ENCODE results near the gene CCSER1.

CCSER1 gene

DNA sequence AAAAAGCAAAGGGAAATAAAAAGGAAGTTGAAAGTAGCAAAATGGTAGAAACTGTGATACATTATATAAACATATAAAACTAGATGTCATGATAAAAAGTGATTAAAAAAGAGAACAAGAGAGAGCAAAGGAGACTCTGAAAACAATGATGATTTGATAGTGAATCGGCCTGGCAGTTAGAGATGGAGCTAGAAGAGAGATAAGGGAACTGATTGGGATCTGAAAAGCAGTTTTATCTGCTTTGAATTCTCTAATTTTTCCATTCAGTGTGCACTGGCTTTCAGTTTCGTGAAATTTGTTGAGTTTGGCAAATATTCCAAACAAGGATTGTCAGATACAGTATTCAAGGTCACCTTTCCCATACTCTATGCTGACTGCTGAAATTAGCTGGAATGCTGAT is 21.9 kb upstream of the CCSER1 start:
- no peak overlapping the region for H3K9ac ChIP-seq (ENCODE audit: low read depth, low read length)
- H3K27me3 ChIP-seq (ENCODE audit: control insufficient read depth, insufficient read depth, low read length), result no peaks in the 10 kb centered on the region
- H3K4me3 ChIP-seq (ENCODE audit: low read depth, low read length), result no peak overlapping the region
- no peaks in the 10 kb centered on the region for H3K36me3 ChIP-seq (ENCODE audit: control insufficient read depth, insufficient read depth, low read length)
- H3K4me1 ChIP-seq (ENCODE audit: control insufficient read depth, insufficient read depth, low read length), result peaks cover 12% of the 10 kb centered on the region; the same call in 1 of the 2 replicates
- no peak overlapping the region for H3K27ac ChIP-seq (ENCODE audit: low read depth, low read length)
- H3K9me3 ChIP-seq (ENCODE audit: control insufficient read depth, insufficient read depth, low read length), result no peaks in the 10 kb centered on the region

DNA sequence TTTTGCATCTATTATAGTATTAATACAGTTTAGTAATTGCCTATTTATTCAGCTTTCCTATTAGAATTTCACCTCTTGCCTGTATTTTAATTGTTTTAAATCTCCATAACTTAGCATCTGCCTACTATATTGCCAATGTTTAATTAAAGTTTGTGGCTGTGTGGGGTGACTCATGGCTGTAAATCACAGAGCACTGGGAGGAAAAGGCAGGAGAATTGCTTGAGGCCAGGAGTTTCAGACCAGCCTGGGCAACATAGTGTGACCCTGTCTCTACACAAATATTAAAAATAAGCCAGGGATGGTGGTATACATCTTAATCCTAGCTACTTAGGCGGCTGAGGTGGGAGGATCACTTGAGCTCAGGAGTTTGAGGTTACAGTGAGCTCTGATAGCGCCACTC is 14.5 kb upstream of the CCSER1 start:
- no peaks in the 10 kb centered on the region for H3K36me3 ChIP-seq (ENCODE audit: control insufficient read depth, insufficient read depth, low read length)
- no peak overlapping the region for H3K4me3 ChIP-seq (ENCODE audit: low read depth, low read length)
- H3K27ac ChIP-seq (ENCODE audit: low read depth, low read length), result no peak overlapping the region
- no peaks in the 10 kb centered on the region for H3K27me3 ChIP-seq (ENCODE audit: control insufficient read depth, insufficient read depth, low read length)
- 0 out of 2 replicates have a peak, but pooled peaks cover under 1% of the 10 kb centered on the region for H3K4me1 ChIP-seq (ENCODE audit: control insufficient read depth, insufficient read depth, low read length)
- no peak overlapping the region for H3K9ac ChIP-seq (ENCODE audit: low read depth, low read length)
- H3K9me3 ChIP-seq (ENCODE audit: control insufficient read depth, insufficient read depth, low read length), result no peaks in the 10 kb centered on the region

DNA sequence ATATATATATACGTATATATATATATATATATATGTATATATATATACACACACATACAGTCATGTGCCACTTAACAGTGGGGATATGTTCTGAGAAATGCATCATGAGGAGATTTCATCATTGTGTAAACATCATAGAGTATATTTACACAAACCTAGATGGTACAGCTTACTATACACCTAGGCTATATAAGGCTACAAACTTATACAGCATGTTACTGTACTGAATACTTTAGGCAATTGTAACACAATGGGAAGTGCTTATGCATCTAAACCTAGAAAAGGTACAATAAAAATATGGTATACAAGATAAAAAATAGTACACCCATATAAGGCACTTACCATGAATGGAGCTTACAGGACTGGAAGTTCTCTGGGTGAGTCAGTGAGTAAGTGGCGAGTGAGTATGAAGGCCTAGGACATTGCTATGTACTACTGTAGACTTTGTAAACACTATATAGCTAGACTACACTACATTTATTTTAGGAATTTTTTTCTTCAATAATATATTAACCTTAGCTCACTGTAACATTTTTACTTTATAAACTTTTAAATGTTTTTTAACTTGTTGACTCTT is 13.2 kb upstream of the CCSER1 start:
- Histone ChIP-seq H3K9me3 (ENCODE audit: control insufficient read depth, insufficient read depth, low read length) (no peaks in the 10 kb centered on the region), H3K4me1 (ENCODE audit: control insufficient read depth, insufficient read depth, low read length) (no peaks in the 10 kb centered on the region), H3K27me3 (ENCODE audit: control insufficient read depth, insufficient read depth, low read length) (no peaks in the 10 kb centered on the region), H3K4me3 (ENCODE audit: low read depth, low read length) (no peak overlapping the region), H3K9ac (ENCODE audit: low read depth, low read length) (no peak overlapping the region), H3K27ac (ENCODE audit: low read depth, low read length) (no peak overlapping the region), H3K36me3 (ENCODE audit: control insufficient read depth, insufficient read depth, low read length) (no peaks in the 10 kb centered on the region)

DNA sequence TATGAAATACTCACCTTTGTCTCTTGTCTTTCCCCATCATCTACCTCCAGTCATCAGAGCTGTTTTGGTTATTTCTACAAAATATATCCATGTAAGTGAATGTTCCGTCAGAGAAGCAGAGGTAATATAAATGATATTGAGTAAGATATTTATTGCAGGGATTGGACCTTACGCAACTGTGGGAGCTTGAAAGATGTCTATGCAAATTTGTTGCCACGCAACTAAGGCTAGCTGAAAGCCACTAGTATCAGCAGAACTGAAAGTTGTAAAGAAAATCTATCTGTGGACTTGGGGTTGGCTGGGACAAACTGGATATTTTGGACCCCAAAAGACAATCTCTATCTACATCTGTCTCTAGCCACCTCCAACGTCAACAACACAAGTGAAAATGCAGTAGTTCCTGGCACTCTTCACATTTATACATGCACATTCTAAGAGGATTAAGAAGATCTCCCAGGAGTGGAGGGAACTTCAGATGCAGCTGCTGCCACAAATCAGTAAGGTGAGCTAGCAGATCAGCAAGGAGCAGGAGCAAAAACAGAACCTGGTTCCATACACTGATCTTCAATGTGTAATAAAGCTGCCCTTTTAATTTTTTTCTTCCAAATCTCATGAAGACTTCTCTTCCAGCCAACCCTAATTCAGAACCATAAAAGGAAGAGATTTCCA is 8.5 kb upstream of the CCSER1 start:
- no peak overlapping the region for H3K27ac ChIP-seq (ENCODE audit: low read depth, low read length)
- peaks cover 12% of the 10 kb centered on the region for H3K4me1 ChIP-seq (ENCODE audit: control insufficient read depth, insufficient read depth, low read length)
- no peaks in the 10 kb centered on the region for H3K27me3 ChIP-seq (ENCODE audit: control insufficient read depth, insufficient read depth, low read length)
- H3K4me3 ChIP-seq (ENCODE audit: low read depth, low read length), result no peak overlapping the region
- H3K9me3 ChIP-seq (ENCODE audit: control insufficient read depth, insufficient read depth, low read length), result no peaks in the 10 kb centered on the region
- no peaks in the 10 kb centered on the region for H3K36me3 ChIP-seq (ENCODE audit: control insufficient read depth, insufficient read depth, low read length)
- H3K9ac ChIP-seq (ENCODE audit: low read depth, low read length), result no peak overlapping the region

DNA sequence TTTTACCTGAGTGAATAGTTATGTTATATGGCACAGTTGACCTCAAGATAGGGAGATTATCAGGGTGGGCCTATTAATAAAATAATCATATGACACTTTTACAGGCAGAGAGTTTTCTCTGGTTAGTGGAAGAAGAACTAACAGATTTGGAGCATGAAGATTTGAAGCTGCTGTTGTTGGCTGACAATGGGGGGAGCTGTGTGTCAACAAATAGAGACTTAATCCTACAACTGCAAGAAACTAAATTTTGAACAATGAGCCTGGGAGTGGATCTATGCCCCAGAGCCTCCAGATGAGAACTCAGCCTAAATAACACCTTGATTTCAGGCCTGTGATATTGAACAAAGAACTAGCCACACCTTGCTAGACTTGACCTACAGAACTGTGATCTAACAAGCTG is 7.2 kb upstream of the CCSER1 start:
- no peak overlapping the region for H3K9ac ChIP-seq (ENCODE audit: low read depth, low read length)
- peaks cover 18% of the 10 kb centered on the region for H3K4me1 ChIP-seq (ENCODE audit: control insufficient read depth, insufficient read depth, low read length)
- no peaks in the 10 kb centered on the region for H3K27me3 ChIP-seq (ENCODE audit: control insufficient read depth, insufficient read depth, low read length)
- H3K27ac ChIP-seq (ENCODE audit: low read depth, low read length), result no peak overlapping the region
- H3K9me3 ChIP-seq (ENCODE audit: control insufficient read depth, insufficient read depth, low read length), result no peaks in the 10 kb centered on the region
- no peak overlapping the region for H3K4me3 ChIP-seq (ENCODE audit: low read depth, low read length)
- no peaks in the 10 kb centered on the region for H3K36me3 ChIP-seq (ENCODE audit: control insufficient read depth, insufficient read depth, low read length)

DNA sequence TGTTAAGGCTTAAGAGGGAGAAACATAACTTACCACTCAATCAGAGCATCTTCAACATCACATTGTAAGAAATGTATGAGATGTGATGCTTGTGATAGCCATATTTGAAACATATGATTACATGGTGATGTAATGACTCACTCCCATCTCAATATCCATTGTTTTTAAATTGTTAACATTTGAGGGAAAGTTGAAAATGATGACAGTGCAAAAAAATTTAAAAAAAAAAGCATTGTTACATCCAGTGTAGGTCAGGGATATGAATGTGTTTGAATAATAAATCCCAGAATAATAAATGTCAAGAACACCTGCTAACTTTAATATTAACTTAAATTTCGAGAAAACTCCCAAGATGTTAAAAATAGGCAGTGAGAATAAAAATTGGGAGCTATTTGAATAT is 6.4 kb upstream of the CCSER1 start:
- H3K4me3 ChIP-seq (ENCODE audit: low read depth, low read length), result no peak overlapping the region
- H3K4me1 ChIP-seq (ENCODE audit: control insufficient read depth, insufficient read depth, low read length), result peaks cover 18% of the 10 kb centered on the region
- no peaks in the 10 kb centered on the region for H3K36me3 ChIP-seq (ENCODE audit: control insufficient read depth, insufficient read depth, low read length)
- H3K27ac ChIP-seq (ENCODE audit: low read depth, low read length), result no peak overlapping the region
- peaks cover 2% of the 10 kb centered on the region; the same call in 1 of the 2 replicates for H3K27me3 ChIP-seq (ENCODE audit: control insufficient read depth, insufficient read depth, low read length)
- H3K9ac ChIP-seq (ENCODE audit: low read depth, low read length), result no peak overlapping the region
- no peaks in the 10 kb centered on the region for H3K9me3 ChIP-seq (ENCODE audit: control insufficient read depth, insufficient read depth, low read length)

DNA sequence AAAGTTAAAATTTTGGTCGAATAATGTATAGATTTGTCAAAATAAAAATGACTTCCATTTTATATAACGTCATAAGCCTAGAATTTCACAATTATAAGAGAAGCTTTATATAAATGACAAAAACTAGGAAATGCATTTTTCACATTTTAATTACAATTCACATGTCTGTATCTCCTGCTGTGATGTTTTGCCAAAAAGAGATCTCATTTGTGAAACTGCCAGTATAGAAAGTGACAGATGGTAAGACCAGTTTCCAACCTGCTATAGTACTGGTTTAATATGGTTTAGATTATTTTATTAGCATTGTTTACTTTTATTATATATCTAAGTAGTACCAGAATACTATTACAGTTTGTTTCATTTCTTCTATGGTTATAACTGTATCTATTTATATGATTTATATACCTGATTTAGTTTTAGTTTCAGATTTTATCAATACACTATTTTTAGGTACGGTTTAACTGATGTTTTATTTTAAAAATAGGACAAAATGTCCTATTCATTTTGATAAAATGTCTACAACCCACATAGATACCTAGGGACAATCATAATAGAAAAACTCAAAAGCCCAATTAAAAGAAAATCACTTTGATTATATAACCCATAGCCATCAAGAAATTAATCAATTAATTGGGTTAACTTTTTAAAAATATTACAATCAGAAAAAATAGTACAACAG is 5.4 kb upstream of the CCSER1 start:
- H3K4me1 ChIP-seq (ENCODE audit: control insufficient read depth, insufficient read depth, low read length), result peaks cover 18% of the 10 kb centered on the region
- H3K27ac ChIP-seq (ENCODE audit: low read depth, low read length), result no peak overlapping the region
- H3K9me3 ChIP-seq (ENCODE audit: control insufficient read depth, insufficient read depth, low read length), result no peaks in the 10 kb centered on the region
- no peak overlapping the region for H3K4me3 ChIP-seq (ENCODE audit: low read depth, low read length)
- peaks cover 12% of the 10 kb centered on the region for H3K27me3 ChIP-seq (ENCODE audit: control insufficient read depth, insufficient read depth, low read length)
- H3K9ac ChIP-seq (ENCODE audit: low read depth, low read length), result no peak overlapping the region
- no peaks in the 10 kb centered on the region for H3K36me3 ChIP-seq (ENCODE audit: control insufficient read depth, insufficient read depth, low read length)

DNA sequence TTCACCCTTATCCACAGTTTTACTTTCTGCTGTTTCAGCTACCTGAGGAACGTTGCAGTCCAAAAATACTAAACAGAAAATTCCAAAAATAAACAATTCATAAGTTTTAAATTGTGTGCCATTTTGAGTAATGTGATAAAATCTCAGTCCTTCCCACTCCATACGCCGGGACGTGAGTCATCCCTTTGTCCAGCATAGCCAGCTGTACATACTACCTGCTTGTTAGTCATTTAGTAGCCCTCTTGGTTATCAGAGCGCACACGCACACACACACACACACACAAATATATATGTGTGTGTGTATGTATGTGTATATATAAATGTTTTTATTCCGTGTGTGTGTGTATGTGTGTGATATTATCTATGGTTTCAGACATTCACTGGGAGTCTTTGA is 4.8 kb upstream of the CCSER1 start:
- Histone ChIP-seq H3K9ac (ENCODE audit: low read depth, low read length) (no peak overlapping the region), H3K27ac (ENCODE audit: low read depth, low read length) (no peak overlapping the region), H3K27me3 (ENCODE audit: control insufficient read depth, insufficient read depth, low read length) (peaks cover 18% of the 10 kb centered on the region), H3K4me1 (ENCODE audit: control insufficient read depth, insufficient read depth, low read length) (peaks cover 18% of the 10 kb centered on the region), H3K4me3 (ENCODE audit: low read depth, low read length) (no peak overlapping the region), H3K9me3 (ENCODE audit: control insufficient read depth, insufficient read depth, low read length) (no peaks in the 10 kb centered on the region), H3K36me3 (ENCODE audit: control insufficient read depth, insufficient read depth, low read length) (no peaks in the 10 kb centered on the region)

DNA sequence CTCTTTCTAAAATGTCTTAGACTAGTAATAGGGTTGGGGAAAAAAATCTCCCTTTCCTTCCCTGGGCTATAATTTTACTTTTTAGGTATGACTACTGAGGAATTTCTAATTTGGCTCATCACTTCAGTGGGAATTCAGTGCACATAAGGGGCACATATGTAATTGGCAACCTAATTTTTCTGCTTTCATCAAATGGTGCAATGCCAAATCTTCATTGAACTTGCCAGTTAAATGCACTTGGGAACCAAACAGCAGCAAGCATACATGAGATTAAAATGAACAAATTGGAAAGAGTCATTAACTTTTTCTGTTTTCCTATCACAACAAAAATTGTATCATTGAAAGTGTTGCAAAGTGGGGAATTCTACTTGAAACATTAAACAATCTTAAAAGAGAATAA is 2.9 kb upstream of the CCSER1 start:
- Histone ChIP-seq H3K9me3 (ENCODE audit: control insufficient read depth, insufficient read depth, low read length) (no peaks in the 10 kb centered on the region), H3K4me3 (ENCODE audit: low read depth, low read length) (no peak overlapping the region), H3K27ac (ENCODE audit: low read depth, low read length) (no peak overlapping the region), H3K4me1 (ENCODE audit: control insufficient read depth, insufficient read depth, low read length) (peaks cover 26% of the 10 kb centered on the region), H3K9ac (ENCODE audit: low read depth, low read length) (no peak overlapping the region), H3K27me3 (ENCODE audit: control insufficient read depth, insufficient read depth, low read length) (peaks cover 37% of the 10 kb centered on the region), H3K36me3 (ENCODE audit: control insufficient read depth, insufficient read depth, low read length) (no peaks in the 10 kb centered on the region)

DNA sequence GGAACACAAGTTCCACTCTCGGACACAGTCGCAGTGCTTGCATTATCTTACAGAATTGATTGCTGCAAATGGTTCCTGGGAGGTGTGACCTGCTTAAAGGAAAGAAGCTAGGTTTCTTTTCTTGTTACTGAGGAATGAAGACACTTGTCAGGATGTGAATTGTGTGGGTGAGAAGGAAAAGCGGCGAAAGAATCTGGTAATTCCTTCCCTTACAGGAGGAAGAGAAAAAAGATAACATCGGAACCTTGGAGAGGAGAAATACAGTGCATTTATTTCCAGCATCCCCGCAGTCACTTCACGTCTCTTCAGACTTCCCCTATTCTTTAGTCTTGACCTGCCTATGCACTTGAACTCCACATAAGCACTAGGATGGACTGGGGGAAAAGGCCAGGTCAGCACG is 389 bp upstream of the CCSER1 start:
- Histone ChIP-seq H3K27ac (ENCODE audit: low read depth, low read length) (no peak overlapping the region), H3K36me3 (ENCODE audit: control insufficient read depth, insufficient read depth, low read length) (no peaks in the 10 kb centered on the region), H3K4me3 (ENCODE audit: low read depth, low read length) (peak overlapping the region; percentile 70), H3K9ac (ENCODE audit: low read depth, low read length) (no peak overlapping the region), H3K4me1 (ENCODE audit: control insufficient read depth, insufficient read depth, low read length) (peaks cover 22% of the 10 kb centered on the region), H3K27me3 (ENCODE audit: control insufficient read depth, insufficient read depth, low read length) (peaks cover 49% of the 10 kb centered on the region), H3K9me3 (ENCODE audit: control insufficient read depth, insufficient read depth, low read length) (no peaks in the 10 kb centered on the region)

DNA sequence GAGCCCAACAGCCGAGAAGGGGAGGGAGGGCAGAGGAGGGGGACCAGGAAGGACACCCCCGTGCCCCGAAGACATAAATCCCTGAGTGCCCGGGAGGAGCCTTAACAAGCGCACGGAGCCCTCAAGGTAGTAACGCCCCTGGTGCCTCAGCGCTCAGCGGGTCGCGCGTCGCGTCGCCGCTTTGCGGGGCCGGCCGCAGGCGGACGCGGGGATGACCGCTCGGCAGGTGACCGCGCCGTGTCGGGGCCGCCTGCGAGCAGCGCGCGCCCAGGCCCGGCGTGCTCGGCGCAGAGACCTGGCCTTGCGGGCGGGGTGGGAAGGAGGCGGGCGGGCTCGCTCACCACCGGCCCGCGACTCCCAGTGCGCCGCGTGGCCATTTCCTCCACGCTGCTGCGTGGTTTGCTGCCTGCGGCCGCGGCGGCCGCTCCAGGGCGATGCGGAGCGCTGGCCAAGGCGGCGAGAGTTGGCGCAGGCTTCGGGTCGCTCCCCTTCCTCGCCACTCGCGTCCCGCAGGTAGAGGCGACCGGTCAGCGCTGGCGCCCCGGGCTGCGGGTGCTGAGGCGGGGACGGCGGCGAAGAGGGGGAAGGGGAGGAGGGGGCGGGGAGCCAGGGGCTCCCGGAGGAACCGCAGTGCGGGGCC is 632 bp downstream of the CCSER1 start:
- Histone ChIP-seq H3K9me3 (ENCODE audit: control insufficient read depth, insufficient read depth, low read length) (no peaks in the 10 kb centered on the region), H3K27me3 (ENCODE audit: control insufficient read depth, insufficient read depth, low read length) (peaks cover 49% of the 10 kb centered on the region), H3K36me3 (ENCODE audit: control insufficient read depth, insufficient read depth, low read length) (no peaks in the 10 kb centered on the region), H3K9ac (ENCODE audit: low read depth, low read length) (no peak overlapping the region), H3K4me3 (ENCODE audit: low read depth, low read length) (peak overlapping the region; percentile 70), H3K27ac (ENCODE audit: low read depth, low read length) (no peak overlapping the region), H3K4me1 (ENCODE audit: control insufficient read depth, insufficient read depth, low read length) (peaks cover 21% of the 10 kb centered on the region; the same call in 1 of the 2 replicates)

Measured in HUES48 (cell line).